Ureter (tissue), 1 donor: ENCODE data around the gene RBM12. TPM values are rescaled to one million over a fixed set of nuclear protein-coding genes. Genes with fewer than 3 reads are reported as not detected.
A peak's percentile ranks its signal among the peaks of the same experiment; 100 is the strongest.
"Not testable (repeated sequence)": the region's sequence is repeated elsewhere in the genome, so short reads cannot be mapped to it uniquely, and the experiment has no call there.

Experiments
- DNase-seq: peaks from one replicate; pipeline ENCODE4 v3.0.0-alpha.2; 2020; ENCODE audit warnings: low spot score
- total RNA-seq: library from RNA; stranded (reverse); gene quantifications from one replicate; pipeline ENCODE4 v1.2.4, GENCODE V29; 2023
- donor health status: DM: yes; HTN: yes; CAD: no.

RBM12 gene, protein sequence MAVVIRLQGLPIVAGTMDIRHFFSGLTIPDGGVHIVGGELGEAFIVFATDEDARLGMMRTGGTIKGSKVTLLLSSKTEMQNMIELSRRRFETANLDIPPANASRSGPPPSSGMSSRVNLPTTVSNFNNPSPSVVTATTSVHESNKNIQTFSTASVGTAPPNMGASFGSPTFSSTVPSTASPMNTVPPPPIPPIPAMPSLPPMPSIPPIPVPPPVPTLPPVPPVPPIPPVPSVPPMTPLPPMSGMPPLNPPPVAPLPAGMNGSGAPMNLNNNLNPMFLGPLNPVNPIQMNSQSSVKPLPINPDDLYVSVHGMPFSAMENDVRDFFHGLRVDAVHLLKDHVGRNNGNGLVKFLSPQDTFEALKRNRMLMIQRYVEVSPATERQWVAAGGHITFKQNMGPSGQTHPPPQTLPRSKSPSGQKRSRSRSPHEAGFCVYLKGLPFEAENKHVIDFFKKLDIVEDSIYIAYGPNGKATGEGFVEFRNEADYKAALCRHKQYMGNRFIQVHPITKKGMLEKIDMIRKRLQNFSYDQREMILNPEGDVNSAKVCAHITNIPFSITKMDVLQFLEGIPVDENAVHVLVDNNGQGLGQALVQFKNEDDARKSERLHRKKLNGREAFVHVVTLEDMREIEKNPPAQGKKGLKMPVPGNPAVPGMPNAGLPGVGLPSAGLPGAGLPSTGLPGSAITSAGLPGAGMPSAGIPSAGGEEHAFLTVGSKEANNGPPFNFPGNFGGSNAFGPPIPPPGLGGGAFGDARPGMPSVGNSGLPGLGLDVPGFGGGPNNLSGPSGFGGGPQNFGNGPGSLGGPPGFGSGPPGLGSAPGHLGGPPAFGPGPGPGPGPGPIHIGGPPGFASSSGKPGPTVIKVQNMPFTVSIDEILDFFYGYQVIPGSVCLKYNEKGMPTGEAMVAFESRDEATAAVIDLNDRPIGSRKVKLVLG
- 133 TPM for total RNA-seq

DNA sequence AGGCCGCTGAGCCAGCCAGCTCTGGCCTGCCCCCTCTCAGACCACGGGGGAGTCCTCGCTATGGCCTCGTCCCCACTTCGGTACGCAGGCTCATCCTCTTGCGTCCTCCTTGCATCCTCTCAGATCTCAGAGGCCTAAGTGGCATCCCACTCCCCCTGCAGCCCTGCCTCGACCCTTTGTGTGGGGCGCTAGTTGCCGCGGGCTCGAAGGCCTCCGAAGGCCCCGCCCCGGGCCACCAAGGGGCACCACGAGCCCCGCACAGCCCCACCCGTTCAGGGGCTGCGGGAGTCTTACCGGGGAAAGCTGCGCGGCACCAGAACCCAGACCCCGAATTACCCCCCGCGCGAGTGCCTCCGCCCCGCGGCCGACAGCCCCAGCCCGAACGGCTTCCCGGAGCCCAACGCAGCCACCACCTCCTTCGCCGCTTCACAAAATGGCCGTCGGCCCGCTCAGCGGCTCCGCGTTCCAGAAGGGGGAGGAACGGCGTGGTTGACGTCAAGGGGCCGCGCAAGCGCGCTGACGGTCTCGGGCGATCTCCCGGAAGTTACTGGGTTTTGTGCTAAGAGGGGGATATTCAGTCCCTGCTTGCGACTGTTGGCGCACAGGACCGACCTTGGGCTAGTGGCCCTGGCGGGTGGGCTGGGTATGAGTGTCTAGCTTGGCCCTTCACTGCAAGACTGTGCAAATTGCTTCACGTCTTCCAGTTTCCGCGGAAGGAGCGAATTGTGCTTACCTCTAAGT, at the start of gene RBM12, which contains the start of gene CPNE1:
RBM12 (minus strand) TSS at position 435 of the 741 bp plus-strand sequence. CDS start 9,578 bp downstream, outside the sequence.
CPNE1 (minus strand) TSS at position 435 of the 741 bp plus-strand sequence. CDS start 31,977 bp downstream, outside the sequence.
- peak; percentile 95 for DNase-seq

DNA sequence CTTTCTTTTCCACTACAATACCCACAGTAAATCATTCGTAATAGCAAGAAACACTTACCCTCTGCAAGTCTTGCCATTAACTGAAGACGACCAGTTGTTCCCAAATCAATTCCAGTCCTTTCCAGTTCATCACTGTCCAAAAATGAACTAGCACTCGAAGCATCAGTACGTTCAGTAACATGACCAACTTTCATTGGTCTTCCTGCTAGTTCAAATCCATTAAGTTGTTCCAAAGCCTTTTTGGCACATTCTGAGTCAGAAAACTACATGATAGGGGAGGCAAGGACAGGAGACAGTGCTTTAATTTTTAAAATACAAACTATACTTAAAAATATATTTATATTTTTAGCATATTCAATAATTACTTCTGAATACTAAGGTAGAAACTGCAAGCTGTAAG, 49.4 kb upstream of the RBM12 start:
- DNase-seq: no peak

DNA sequence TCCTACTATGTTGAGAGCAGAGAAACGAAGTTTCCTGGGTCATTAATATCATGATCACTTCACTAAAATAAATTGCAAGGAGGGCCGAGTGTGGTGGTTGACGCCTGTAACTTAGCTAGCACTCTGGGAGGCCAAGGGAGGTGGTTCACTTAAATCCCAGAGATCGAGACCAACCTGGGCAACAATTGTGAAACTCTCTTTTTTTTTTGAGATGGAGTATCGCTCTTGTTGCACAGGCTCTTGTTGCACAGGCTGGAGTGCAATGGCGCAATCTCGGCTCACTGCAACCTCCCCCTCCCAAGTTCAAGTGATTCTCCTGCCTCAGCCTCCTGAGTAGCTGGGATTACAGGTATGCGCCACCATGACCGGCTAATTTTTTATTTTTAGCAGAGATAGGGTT, 48.4 kb upstream of the RBM12 start:
- DNase-seq: not testable (repeated sequence)

DNA sequence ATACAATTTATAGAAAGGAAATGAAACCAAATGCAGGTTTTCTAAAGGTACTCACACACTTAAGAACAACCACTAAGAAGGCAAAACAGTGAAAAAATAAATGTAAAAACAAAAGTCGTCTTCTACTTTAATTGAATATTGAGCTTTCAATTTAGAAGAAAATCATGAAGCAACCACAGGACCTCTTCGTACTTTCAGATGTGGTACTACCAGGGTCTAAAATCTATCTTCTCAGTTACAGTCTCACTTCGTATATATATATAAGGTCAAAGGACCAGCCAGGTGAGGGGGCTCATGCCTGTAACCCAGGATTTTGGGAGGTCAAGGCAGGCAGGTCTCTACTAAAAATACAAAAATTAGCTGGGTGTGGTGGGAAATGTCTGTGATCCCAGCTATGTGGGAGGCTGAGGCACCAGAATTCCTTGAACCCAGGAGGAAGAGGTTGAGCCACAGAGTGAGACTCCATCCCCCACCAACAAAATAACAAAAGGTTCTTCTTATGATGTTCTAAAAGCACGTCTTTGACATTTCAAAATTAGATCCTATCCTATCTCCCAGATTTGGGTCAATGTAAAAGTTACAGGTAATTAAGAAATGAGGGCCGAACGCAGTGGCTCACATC, 47.0 kb upstream of the RBM12 start:
- no peak for DNase-seq

DNA sequence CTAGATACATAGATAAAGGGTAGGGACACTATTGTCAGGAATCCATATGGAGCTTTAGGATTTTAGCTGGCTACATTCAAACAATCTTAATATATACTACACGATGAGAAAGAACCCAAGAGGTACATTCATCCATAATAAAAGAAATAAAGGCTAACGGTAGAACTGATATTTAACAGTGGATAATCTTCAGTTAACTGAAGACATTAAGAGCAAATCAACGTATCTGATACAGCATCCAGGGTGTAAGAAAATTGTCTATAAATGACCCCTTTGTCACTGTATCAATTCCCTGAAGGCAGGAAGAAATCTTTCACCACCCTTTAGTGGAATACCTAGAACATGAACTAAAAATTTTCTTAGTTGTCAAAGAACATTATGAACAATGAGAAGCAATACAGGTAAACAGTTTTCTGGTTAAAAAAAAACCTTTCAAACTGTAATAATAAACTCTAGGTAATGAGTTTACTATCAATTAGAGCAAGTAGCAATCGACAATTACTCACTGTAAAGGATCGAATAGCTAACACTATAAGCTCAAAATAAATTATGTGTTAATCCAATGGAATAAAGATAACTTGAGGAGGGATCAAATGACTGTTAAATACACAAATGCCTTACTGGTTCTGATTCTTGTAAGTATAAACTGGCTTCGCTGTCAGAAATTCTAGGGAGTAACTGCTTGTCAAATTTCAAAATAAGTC, 46.3 kb upstream of the RBM12 start:
- DNase-seq: no peak

DNA sequence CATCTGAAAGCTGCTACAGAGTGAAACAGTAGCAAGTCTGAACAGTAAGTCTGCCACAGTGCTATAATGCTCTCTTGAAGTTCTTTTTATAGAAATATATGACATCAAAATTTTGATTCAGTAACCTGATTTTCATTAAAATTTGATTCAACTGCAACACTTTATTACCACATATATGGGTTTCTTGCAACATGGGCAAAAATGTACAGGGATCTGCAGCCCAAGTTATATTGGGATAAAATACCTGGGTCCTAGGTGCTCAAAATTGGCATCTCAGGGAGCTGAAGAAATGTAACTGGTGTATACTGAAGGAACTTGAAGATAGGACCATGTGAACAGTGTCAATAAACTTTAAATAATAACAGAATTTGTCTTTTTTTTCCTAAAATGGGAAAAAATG, 45.3 kb upstream of the RBM12 start:
- DNase-seq: no peak

DNA sequence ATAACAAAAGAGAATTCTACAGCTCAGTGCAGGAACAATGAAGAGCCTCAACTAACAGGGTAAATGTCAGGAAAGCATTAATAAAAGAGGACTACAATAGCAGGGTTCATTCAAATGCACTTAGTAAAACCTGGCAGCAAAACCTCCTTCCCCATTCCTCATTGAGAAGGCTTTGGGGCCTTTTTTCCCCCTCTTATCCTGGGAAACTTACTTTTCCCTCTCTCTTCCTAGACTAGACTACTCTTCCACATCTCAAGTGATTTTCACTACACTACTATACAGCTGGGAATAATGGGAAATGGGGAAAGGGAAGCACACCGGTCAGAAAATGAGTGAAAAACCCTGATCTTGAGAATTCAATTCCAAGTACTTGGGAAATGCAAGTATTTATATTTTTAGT, 44.6 kb upstream of the RBM12 start:
- no peak for DNase-seq

DNA sequence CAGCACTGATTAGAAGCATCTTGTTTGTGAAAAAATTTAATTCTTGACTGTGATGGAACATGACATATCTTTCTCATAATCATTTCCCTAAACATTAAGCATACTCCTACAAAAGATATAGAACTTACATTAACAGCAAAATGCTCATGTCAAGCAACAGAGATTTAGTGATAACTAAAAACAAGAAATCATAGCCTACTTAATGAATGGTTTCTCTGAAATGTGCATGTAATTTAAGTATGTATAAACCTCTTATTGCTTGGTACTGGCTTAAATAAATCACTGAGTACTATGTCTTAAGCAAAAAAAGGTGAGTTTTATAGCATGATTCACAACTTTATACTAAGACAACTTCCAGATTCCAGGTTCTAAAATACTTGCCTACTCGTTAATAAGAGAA, 43.8 kb upstream of the RBM12 start:
- DNase-seq: no peak

DNA sequence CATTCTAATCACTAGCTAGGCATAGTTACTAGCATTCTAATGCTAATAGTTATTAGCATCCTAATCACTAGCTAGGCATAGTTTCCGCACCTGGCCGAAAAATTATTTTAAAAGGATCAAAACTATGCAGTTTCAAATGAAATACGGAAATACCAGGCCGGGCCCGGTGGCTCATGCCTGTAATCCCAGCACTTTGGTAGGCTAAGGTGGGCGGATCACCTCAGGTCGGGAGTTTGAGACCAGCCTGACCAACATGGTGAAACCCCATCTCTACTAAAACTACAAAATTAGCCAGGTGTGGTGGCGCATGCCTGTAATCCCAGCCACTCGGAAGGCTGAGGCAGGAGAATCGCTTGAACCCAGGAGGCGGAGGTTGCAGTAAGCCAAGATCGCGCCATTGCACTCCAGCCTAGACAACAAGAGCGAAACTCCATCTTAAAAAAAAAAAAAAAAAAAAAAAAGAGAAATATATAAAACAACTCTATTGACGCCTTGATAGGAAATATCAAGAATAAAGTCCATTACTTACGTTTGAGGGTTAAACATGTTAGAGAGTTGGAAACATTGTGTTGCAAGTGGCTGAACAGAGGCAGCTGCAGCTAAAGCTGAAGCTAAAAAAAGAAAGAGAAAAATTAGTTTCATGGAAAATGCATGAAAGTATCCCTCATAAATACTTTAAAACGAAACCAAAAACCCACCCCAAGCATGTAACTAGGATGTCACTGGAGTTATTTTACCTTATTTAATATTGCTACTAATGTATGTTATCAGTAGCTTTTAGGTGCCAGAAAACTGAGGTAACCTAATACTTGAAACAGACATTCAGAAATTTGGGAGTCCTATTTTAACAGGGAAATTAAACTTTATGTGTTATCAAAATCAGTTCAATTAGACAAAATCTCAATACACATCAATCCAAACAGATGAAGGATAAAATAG, 42.2 kb upstream of the RBM12 start:
- DNase-seq: peak; percentile 32

DNA sequence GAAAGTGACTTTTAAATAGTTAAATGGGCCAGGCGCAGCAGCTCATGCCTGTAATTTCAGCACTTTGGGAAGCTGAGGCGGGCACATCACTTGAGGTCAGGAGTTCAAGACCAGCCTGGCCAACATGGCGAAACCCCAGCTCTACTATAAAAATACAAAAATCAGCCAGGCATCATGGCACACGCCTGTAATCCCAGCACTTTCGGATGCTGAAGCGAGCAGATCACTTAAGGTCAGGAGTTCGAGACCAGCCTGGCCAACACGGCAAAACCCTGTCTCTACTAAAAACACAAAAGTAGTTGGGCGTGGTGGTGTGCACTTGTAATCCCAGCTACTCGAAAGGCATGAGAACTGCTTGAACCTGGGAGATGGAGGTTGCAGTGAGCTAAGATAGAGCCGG, 41.2 kb upstream of the RBM12 start:
- peak; percentile 26 for DNase-seq

DNA sequence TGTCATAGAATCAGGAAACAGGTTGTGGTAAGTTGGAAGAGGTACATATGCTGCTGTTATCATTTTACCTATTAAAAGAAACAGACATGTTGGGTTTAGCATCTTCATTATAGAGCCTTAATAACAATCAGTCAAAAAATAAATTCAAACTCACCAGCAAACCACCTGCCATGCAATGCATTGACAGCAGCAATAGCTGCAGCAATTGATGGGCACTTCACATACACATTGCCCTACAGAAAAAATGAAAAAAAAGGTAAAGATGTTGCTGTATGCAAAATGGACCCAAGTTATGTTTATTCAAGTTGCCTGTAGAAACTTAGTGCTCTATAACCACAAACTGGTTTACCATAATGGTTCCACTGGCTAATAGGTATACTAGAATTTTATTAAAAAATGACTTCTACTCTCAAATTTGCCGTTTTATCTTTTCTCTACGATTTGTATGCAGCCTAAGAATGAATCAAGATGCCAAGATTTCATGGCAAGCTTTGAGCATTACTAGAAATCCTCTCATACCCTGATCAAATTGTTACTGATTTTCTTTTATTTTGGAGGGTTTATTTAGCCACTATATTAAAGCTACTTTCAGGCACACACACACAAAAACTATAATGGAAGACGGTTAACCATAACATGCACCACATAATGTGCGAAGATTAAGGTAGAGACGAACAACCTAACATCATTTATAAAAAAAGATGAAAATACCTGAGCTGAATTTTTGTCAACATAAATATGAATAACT, 40.0 kb upstream of the RBM12 start:
- no peak for DNase-seq

DNA sequence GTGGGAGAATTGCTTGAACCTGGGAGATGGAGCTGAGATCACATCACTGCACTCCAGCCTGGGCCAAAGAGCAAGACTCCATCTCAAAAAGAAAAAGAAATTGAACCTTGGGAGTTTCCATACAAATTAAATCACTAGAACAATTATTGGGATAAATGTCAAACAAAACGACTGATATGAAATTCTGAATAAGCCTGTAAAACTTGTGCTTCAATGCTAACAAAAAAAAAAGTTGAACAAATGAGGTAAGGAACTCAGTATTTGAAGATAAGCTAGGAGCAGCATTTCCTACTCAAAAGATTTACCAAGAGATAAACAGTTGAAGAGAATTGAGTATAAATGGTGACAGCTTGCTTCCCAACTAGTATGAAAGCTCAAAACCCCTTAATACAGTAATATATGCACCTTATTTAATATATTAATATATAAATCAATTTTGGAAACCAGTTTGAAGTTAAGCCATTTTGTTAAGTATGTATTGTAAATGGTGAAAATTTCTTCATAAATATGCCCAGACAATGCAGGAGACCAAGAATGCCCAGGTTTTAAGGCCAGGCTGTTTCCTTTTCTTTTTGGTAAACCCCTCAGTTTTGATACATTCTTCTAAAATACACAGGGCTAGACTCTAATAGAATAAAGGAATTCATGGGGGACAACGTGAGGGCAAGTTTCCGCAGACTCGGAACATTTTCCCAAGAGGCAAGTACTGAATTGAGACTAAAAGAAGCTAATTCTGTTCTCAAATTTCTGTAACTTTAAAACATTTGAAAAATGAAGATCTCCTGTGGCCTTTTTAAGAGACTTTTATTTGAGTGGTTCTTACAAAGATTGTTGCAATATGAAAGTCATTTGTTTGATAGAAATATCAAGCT, 38.4 kb upstream of the RBM12 start:
- no peak for DNase-seq

DNA sequence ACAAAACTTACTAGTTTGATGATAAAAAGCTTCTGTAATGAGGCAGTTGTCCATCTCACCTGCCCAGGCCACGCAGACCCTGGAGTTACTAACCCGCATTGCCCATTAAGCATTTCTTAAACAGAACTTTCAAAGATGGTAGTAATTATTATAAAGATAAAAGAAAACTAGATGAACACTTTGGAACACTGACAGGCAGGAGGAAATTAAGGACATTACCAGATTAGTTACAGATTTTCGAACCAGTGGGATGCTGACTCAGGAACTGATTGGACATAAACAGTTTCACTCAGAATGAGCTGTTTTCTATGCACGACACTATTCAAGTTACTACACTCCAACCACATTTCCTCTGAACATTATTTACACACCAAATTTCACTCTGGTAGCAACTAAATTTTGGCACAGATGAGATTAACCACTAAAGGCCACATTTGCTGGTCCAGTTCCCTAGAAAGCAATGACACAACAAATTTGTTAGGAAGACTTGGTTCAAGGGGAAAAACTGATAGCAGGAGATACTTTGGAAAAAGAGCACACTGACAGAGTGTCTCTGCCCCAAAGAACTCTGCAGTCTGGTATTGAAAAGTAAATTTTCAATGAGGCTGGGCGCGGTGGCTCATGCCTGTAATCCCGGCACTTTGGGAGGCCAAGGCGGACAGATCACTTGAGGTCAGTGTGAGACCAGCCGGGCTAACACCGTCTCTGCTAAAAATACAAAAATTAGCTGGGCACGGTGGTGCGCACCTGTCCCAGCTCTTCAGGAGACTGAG, 37.5 kb upstream of the RBM12 start:
- peak; percentile 17 for DNase-seq

DNA sequence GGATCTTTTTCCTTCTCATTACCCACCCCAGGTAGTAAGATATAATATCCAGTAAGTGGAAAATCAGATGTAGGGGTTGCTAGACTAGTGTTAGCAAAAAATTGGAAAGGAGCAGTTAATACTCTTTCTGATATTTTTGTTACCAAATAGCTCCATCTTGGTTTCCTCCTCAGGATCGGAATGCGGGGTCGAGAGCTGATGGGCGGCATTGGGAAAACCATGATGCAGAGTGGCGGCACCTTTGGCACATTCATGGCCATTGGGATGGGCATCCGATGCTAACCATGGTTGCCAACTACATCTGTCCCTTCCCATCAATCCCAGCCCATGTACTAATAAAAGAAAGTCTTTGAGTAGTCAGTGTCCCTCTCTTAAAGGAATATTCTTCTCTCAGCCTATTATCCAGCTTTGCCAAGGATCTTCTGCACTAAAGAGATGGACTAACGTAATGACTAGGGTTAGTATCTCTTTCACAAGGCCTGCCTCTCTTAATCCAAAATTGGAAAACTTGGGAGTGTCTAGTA, 36.0 kb upstream of the RBM12 start:
- peak; percentile 37 for DNase-seq

DNA sequence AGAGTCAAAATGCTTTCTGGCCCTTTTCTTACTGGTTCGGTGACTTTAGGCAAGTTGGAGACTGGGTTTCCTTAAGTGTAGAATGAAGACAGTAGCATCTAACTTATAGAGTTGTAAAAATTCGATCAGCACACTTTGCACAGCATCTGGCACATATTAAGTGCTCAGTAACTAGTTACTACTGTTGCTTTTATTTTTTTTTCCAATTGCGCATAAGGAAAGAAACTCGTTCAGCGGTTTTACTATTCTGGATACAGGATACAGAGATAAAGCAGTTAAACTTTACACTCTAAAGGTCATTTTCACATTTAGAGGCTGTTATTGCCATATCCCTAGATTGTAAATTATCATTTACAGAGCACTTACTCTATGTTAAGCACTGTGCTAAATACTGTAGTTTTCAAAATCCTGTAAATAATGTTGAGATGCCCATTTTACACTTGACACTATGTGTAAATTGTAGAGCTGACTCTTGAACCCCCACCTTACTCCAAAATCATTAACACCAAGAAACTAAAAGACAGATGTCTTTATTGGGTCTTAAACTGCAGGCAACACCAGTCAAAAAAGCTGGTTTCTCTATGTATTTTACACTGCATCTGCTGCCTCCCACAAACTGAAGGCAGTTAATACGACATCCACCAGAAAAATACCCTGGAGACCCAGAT, 35.4 kb upstream of the RBM12 start:
- DNase-seq: no peak
